ENCODE measurements around the gene GABRR2. TPM values are rescaled to one million over a fixed set of nuclear protein-coding genes. Genes with fewer than 3 reads are reported as not detected.

GABRR2 gene
- total and polyA plus RNA-seq, 2 of the 4 experiments (the other 2 are of a cell fraction): 0.26 TPM; not detected in 1

DNA sequence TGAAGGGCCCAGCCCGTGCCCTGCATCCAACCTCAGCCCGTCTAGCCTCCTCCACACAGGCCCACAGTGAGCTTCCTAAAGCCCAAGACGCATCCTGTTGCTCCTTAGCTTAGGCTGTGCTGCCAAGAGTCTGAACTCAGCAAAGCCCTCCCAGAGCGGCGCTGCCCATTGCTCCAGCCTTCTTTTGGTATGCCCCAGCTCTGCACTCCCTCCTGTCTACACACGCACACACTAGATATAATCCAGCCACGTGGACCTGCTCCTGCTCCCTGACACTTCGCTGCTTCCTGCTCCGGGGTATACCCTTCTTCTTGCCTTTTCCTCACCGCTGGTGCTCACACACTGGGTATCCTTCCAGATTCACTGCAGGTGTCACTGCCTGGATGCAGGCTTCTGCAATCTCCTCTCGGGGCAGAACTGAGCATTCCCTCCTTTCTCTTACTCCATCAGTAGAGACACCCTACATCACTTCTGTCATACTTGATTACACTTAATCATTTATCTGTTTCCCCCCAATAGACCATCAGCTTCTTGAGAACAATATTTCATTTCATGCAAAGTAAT is 23.8 kb downstream of the GABRR2 start:
- no peak overlapping the region for H3K23ac ChIP-seq (ENCODE audit: low read depth, low read length)
- H4K20me1 ChIP-seq (ENCODE audit: insufficient read depth, low read length): no peaks in the 10 kb centered on the region
- H2AK9ac ChIP-seq (replicated peaks; ENCODE audit: low read depth, low read length, poor library complexity): no peak overlapping the region
- no peak overlapping the region for H4K5ac ChIP-seq (ENCODE audit: low read depth, low read length)
- no peaks in the 10 kb centered on the region for H3K9me3 ChIP-seq (ENCODE audit: control insufficient read depth, insufficient read depth, low read length)
- H4K91ac ChIP-seq (ENCODE audit: insufficient read depth, low read depth, low read length): no peak overlapping the region
- no peak overlapping the region for H2AFZ ChIP-seq (replicated peaks; ENCODE audit: low read length, poor library complexity)
- H3K18ac ChIP-seq (ENCODE audit: low read depth, low read length): no peak overlapping the region
- H3K4me2 ChIP-seq (ENCODE audit: low read depth, low read length): no peak overlapping the region
- H3K79me1 ChIP-seq (ENCODE audit: low read depth in 1 of 2, low read length in 2 of 2): no peaks in the 10 kb centered on the region
- ChIA-PET POLR2A (ENCODE audit: unreplicated experiment) (no interaction called here), CTCF (no interaction called here)
- H3K4ac ChIP-seq (ENCODE audit: low read depth, low read length): no peak overlapping the region
- H3K36me3 ChIP-seq (ENCODE audit: control insufficient read depth, insufficient read depth, low read length): no peaks in the 10 kb centered on the region
- dilution Hi-C loops (cut with HindIII; ENCODE audit: low sequenced_read_pairs, unreplicated experiment): no loop called here
- in situ Hi-C loops (cut with MboI; ENCODE audit: low sequenced_read_pairs): no loop called here
- no peaks in the 10 kb centered on the region for H3K4me1 ChIP-seq (ENCODE audit: control insufficient read depth, insufficient read depth, low read length)
- intact Hi-C loops (cut with micrococcal nuclease): no loop called here
- H4K8ac ChIP-seq (ENCODE audit: low read depth in 2 of 2, low read length in 2 of 2): no peak overlapping the region
- H3K9me1 ChIP-seq (ENCODE audit: insufficient read depth, low read length): no peaks in the 10 kb centered on the region
- H2BK15ac ChIP-seq (ENCODE audit: low read depth, low read length): no peak overlapping the region
- no peak overlapping the region for H2BK20ac ChIP-seq (ENCODE audit: low read depth, low read length)
- TF ChIP-seq MAZ (IDR thresholded peaks at IDR 0.05; ENCODE audit: borderline replicate concordance, low read depth, low read length) (no peak), CHD1 (IDR thresholded peaks at IDR 0.05; ENCODE audit: low read depth, low read length) (no peak), CEBPB (IDR thresholded peaks at IDR 0.05; ENCODE audit: low read depth, low read length) (no peak), FOS (IDR thresholded peaks at IDR 0.05; ENCODE audit: low read depth, low read length) (no peak), MAFK (IDR thresholded peaks at IDR 0.05; ENCODE audit: low read depth, low read length) (no peak), RCOR1 (IDR thresholded peaks at IDR 0.05; ENCODE audit: insufficient replicate concordance, low read length) (no peak), POLR2A (IDR thresholded peaks at IDR 0.05; ENCODE audit: low read depth, low read length) (no peak), NFE2L2 (IDR thresholded peaks at IDR 0.05; ENCODE audit: low read depth, low read length) (no peak), MXI1 (IDR thresholded peaks at IDR 0.05; ENCODE audit: borderline replicate concordance, low read depth, low read length) (no peak), SMC3 (IDR thresholded peaks at IDR 0.05; ENCODE audit: low read depth, low read length) (no peak), RFX5 (IDR thresholded peaks at IDR 0.05; ENCODE audit: low read depth, low read length) (no peak), BHLHE40 (IDR thresholded peaks at IDR 0.05; ENCODE audit: low read depth, low read length) (no peak), RAD21 (IDR thresholded peaks at IDR 0.05; ENCODE audit: low read length) (no peak)
- TF ChIP-seq, protein P1, sequence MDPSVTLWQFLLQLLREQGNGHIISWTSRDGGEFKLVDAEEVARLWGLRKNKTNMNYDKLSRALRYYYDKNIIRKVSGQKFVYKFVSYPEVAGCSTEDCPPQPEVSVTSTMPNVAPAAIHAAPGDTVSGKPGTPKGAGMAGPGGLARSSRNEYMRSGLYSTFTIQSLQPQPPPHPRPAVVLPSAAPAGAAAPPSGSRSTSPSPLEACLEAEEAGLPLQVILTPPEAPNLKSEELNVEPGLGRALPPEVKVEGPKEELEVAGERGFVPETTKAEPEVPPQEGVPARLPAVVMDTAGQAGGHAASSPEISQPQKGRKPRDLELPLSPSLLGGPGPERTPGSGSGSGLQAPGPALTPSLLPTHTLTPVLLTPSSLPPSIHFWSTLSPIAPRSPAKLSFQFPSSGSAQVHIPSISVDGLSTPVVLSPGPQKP (IDR thresholded peaks at IDR 0.05; ENCODE audit: borderline replicate concordance, low read depth, low read length): no peak
- TF ChIP-seq, protein P2, sequence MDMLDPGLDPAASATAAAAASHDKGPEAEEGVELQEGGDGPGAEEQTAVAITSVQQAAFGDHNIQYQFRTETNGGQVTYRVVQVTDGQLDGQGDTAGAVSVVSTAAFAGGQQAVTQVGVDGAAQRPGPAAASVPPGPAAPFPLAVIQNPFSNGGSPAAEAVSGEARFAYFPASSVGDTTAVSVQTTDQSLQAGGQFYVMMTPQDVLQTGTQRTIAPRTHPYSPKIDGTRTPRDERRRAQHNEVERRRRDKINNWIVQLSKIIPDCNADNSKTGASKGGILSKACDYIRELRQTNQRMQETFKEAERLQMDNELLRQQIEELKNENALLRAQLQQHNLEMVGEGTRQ (IDR thresholded peaks at IDR 0.05; ENCODE audit: low read depth, low read length): no peak
- TF ChIP-seq, protein P3, sequence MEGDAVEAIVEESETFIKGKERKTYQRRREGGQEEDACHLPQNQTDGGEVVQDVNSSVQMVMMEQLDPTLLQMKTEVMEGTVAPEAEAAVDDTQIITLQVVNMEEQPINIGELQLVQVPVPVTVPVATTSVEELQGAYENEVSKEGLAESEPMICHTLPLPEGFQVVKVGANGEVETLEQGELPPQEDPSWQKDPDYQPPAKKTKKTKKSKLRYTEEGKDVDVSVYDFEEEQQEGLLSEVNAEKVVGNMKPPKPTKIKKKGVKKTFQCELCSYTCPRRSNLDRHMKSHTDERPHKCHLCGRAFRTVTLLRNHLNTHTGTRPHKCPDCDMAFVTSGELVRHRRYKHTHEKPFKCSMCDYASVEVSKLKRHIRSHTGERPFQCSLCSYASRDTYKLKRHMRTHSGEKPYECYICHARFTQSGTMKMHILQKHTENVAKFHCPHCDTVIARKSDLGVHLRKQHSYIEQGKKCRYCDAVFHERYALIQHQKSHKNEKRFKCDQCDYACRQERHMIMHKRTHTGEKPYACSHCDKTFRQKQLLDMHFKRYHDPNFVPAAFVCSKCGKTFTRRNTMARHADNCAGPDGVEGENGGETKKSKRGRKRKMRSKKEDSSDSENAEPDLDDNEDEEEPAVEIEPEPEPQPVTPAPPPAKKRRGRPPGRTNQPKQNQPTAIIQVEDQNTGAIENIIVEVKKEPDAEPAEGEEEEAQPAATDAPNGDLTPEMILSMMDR (conservative IDR thresholded peaks at IDR 0.05; ENCODE audit: low read depth, low read length): no peak
- no peak for DNase-seq
- no TSS peak for BruUV-seq (replicated peaks)
- no peak overlapping the region for H2BK120ac ChIP-seq (ENCODE audit: low read depth, low read length)
- no peak overlapping the region for H3K4me3 ChIP-seq (ENCODE audit: insufficient read depth, low read depth, low read length)
- H3K14ac ChIP-seq (replicated peaks; ENCODE audit: low read depth, low read length): no peak overlapping the region
- H3K27me3 ChIP-seq (ENCODE audit: control insufficient read depth, insufficient read depth, low read length): peaks cover 33% of the 10 kb centered on the region
- no peak overlapping the region for H3K27ac ChIP-seq (ENCODE audit: insufficient read depth, low read length)
- no peak overlapping the region for H2AK5ac ChIP-seq (ENCODE audit: low read depth, low read length)
- H2BK5ac ChIP-seq (ENCODE audit: low read depth, low read length, poor library complexity, severe bottlenecking): no peak overlapping the region
- H3K56ac ChIP-seq (ENCODE audit: extremely low read depth, insufficient read depth, low read length): no peak overlapping the region
- ATAC-seq (ENCODE audit: low read depth): no peak
- 82% methylated on average over 5 of the region's 11 CpGs; no CpG with 5 or more reads in 1 of the 2 experiments for WGBS, 2 experiments (ENCODE audit: extremely low coverage in 2 of 2, insufficient read length in 1 of 2)
- H3K9ac ChIP-seq (ENCODE audit: low read depth, low read length): no peak overlapping the region

All from IMR-90 (cell line).